K562 (cell line): Measurements from ENCODE around the gene PLD5. TPM values are rescaled to one million over a fixed set of nuclear protein-coding genes. Genes with fewer than 3 reads are reported as not detected.

ENCODE experiments used
- SMC3 ChIP-seq: conservative IDR thresholded peaks from 2 replicates; pipeline ENCODE4 v1.6.1; 2011; ENCODE audit warnings: low read depth, low read length, improper control_type of control experiment; ENCODE audit not compliant: insufficient read depth
- SREBF1 ChIP-seq: fragments of 150-350 bp; IDR thresholded peaks from 2 replicates; pipeline ENCODE4 v1.6.1; 2014; ENCODE audit warnings: antibody characterized with exemption, low read depth, low read length, borderline replicate concordance
- ZNF133 ChIP-seq: fragments of 250-450 bp; sonication (Bioruptor Pico); IDR thresholded peaks from 2 replicates; pipeline ENCODE4 v1.4.0; 2020; ENCODE audit warnings: mild to moderate bottlenecking
- polyA plus RNA-seq, 8 experiments: library from polyadenylated mRNA; depleted of rRNA in 4 of 8; stranded (reverse) in 5 of 8; unstranded in 3 of 8; fragments of >200 nt; fragmentation: Nextera tagmentation in 2 of 8; fragmentation: Illumina TruSeq in 1 of 8; extraction: Ambion mirVana in 2 of 8; extraction: Trizol in 1 of 8; gene quantifications; 2 replicates each; pipeline versions ENCODE4 v1.2.1 to v1.2.3, GENCODE V29; 2011 to 2014; ENCODE audit warnings: inconsistent platforms in 1 of 8, missing spikeins in 1 of 8
- total RNA-seq, 7 experiments: library from RNA; depleted of rRNA in 6 of 7; stranded (reverse); fragments of >200 nt in 6 of 7; fragmentation: Illumina TruSeq in 2 of 7; extraction: Trizol in 2 of 7; gene quantifications; 2 replicates each; pipeline versions ENCODE4 v1.2.1 to v1.2.3, GENCODE V29; 2011 to 2021; ENCODE audit warnings: low replicate concordance in 1 of 7
- TF ChIP-seq, protein P1 (sequence below), 2 experiments: IDR thresholded peaks; 2 replicates each; pipeline ENCODE4 v1.6.1; 2011; ENCODE audit warnings: borderline replicate concordance in 1 of 2, control low read depth in 1 of 2, low read depth in 1 of 2, low read length in 1 of 2, mild to moderate bottlenecking in 1 of 2, mixed read lengths in 1 of 2, moderate library complexity in 1 of 2; ENCODE audit not compliant: insufficient read depth in 1 of 2, insufficient read length in 1 of 2, poor library complexity in 1 of 2, severe bottlenecking in 1 of 2; ENCODE audit errors: extremely low read depth in 1 of 2
- TF ChIP-seq, protein P2 (sequence below), 2 experiments: IDR thresholded peaks in 1 of 2; conservative IDR thresholded peaks in 1 of 2; 2 replicates each; pipeline ENCODE4 v1.6.1; 2016; ENCODE audit warnings: low read depth in 2 of 2, mild to moderate bottlenecking in 1 of 2, missing compliant biosample characterization in 1 of 2, missing genetic modification characterization in 1 of 2, moderate library complexity in 1 of 2

PLD5 gene
- total and polyA plus RNA-seq, 9 of the 15 experiments (the other 6 are each of a cell fraction or from before 2014, with no cell fraction given): not detected

DNA sequence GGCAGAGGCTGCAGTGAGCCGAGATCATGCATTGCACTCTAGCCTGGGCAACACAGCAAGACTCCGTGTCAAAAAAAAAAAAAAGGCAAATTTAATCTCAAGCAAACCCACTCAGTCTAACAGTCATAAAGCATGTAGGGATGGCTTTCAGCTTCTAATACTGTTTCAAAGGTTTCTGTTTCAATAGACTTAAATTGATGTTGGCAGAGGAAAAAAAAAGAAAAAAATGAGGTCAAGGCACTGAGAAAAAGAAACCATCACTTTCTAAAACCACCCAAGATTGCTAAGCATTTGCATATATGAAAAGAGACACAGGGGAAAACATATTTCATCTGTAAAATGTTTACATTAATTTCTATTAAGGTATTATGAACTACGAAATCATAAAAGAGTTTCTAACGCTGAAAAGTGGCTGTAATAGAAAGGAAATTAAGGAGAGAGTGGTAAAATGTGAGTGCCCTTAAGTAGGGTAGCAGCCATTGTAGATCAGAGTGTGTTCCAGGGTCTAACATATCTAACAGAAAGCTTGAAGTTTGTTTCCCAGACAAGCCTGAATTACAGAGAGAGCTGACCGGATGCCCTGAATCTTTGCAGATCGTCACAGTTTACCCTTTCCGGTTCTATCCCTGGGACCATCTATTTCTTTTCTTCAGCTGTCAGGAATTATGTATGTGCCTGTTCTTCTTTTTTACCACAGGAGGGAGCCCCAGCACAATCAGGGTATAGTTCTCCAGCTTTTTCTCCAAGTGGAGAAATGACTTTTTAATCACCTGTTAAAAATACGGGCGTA is 70.0 kb downstream of the PLD5 start (continued):
- TF ChIP-seq, protein P1, sequence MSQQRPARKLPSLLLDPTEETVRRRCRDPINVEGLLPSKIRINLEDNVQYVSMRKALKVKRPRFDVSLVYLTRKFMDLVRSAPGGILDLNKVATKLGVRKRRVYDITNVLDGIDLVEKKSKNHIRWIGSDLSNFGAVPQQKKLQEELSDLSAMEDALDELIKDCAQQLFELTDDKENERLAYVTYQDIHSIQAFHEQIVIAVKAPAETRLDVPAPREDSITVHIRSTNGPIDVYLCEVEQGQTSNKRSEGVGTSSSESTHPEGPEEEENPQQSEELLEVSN (IDR thresholded peaks at IDR 0.05; ENCODE audit: borderline replicate concordance in 1 of 2, extremely low read depth in 1 of 2, insufficient read depth in 1 of 2, insufficient read length in 1 of 2, low read depth in 1 of 2, low read length in 1 of 2, poor library complexity in 1 of 2, severe bottlenecking in 1 of 2): no peak
- TF ChIP-seq SREBF1: no peak
- TF ChIP-seq ZNF133 (CRISPR knock-in tag): no peak
- TF ChIP-seq SMC3: peak; percentile 67
- TF ChIP-seq, protein P2, sequence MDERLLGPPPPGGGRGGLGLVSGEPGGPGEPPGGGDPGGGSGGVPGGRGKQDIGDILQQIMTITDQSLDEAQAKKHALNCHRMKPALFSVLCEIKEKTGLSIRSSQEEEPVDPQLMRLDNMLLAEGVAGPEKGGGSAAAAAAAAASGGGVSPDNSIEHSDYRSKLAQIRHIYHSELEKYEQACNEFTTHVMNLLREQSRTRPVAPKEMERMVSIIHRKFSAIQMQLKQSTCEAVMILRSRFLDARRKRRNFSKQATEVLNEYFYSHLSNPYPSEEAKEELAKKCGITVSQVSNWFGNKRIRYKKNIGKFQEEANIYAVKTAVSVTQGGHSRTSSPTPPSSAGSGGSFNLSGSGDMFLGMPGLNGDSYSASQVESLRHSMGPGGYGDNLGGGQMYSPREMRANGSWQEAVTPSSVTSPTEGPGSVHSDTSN (CRISPR knock-in tag; IDR thresholded peaks at IDR 0.05; ENCODE audit: low read depth): no peak
- TF ChIP-seq, protein P2 (tag; conservative IDR thresholded peaks at IDR 0.05; ENCODE audit: low read depth): peak; percentile 44; the same call in 1 of the 2 replicates
